ENCODE results near the gene PLCXD1.

DNA sequence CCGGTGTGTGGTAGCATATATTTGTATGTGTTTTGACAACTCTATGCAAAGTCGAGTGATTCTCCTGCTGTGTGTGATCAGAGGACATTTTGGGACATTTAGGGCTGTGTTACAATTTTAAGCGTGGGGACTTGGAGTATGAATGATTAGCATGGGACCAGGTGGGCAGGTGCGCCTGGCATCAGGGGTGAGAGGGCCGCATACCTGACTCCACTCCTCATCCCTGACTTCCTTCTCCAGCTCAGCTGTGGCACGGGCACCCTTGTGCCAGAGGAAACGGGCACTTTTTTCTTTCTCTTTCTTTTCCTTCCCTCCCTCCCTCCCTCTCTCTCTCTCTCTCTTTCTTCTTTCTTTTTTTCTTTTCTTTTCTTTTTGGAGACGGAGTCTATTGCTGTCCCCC lies 15.7 kb upstream of the PLCXD1 start:
- TF ChIP-seq CTCF (IDR thresholded peaks at IDR 0.05; ENCODE audit: poor library complexity, severe bottlenecking) (no peak), RAD21 (conservative IDR thresholded peaks at IDR 0.05) (no peak), EZH2 (IDR thresholded peaks at IDR 0.05; ENCODE audit: borderline replicate concordance, insufficient read depth, low read length, poor library complexity, severe bottlenecking) (no peak), MXI1 (conservative IDR thresholded peaks at IDR 0.05; ENCODE audit: poor library complexity, severe bottlenecking) (no peak), POLR2AphosphoS5 (IDR thresholded peaks at IDR 0.05) (no peak), EP300 (conservative IDR thresholded peaks at IDR 0.05; ENCODE audit: poor library complexity, severe bottlenecking) (no peak)

All from neural cell (in vitro differentiated cells).